ENCODE measurements around the gene GNG12. TPM values are rescaled to one million over a fixed set of nuclear protein-coding genes. Genes with fewer than 3 reads are reported as not detected.

The GNG12 gene
- total RNA-seq, 1 experiment from 2014 or later, result 14.3 TPM

DNA sequence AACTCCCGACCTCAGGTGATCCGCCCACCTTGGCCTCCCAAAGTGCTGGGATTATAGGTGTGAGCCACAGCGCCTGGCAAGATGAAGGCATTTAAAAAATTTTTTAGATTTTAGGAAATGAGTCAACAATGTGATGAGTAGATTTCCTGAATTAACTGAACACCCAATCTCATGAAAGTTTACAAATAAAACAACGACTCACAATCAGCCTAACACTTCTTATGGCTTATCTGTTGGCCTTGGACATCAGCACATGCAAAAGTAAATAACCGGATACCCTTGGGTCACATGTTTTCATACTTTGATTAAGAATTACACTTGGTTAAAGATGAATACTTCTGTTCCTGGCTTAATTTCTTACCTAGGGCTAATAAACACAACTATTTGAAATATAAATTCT, 3.0 kb downstream of the GNG12 start:
- Histone ChIP-seq H3K23me2 (ENCODE audit: insufficient read length, low read depth, low read length, poor library complexity, severe bottlenecking) (peaks cover 16% of the 10 kb centered on the region), H4K20me1 (ENCODE audit: control insufficient read depth, insufficient read depth, insufficient read length) (no peaks in the 10 kb centered on the region), H3K4ac (ENCODE audit: low read depth, low read length) (no peak overlapping the region), H3K23ac (ENCODE audit: insufficient read length, low read depth, low read length) (no peak overlapping the region), H3K9me3 (ENCODE audit: control insufficient read depth, low read depth, low read length) (no peaks in the 10 kb centered on the region), H3K18ac (ENCODE audit: insufficient read length, low read depth, low read length) (no peak overlapping the region), H3K4me2 (ENCODE audit: insufficient read depth, insufficient read length, low read length) (no peak overlapping the region), H4K91ac (ENCODE audit: insufficient read length, low read depth, low read length) (no peak overlapping the region), H2BK12ac (ENCODE audit: insufficient read length, low read depth, low read length) (no peak overlapping the region), H3K9ac (ENCODE audit: extremely low read depth, insufficient read length, low read length) (no peak overlapping the region), H4K5ac (ENCODE audit: insufficient read length, low read depth, low read length) (no peak overlapping the region), H2BK5ac (ENCODE audit: insufficient read length, low read length) (no peak overlapping the region), H3K79me1 (ENCODE audit: insufficient read depth, low read depth, low read length, poor library complexity, severe bottlenecking) (no peaks in the 10 kb centered on the region), H3K79me2 (ENCODE audit: insufficient read depth, low read length) (no peaks in the 10 kb centered on the region; the same call in 1 of the 2 replicates), H4K8ac (replicated peaks; ENCODE audit: insufficient read length, low read depth, low read length) (no peak overlapping the region), H3K4me1 (ENCODE audit: insufficient read depth, low read length) (no peaks in the 10 kb centered on the region; the same call in 1 of the 2 replicates), H3K27ac (ENCODE audit: insufficient read length, low read depth, low read length) (no peak overlapping the region), H2AK5ac (ENCODE audit: insufficient read length, low read length) (no peak overlapping the region), H2BK20ac (ENCODE audit: low read depth, low read length, poor library complexity, severe bottlenecking) (no peak overlapping the region), H3K56ac (ENCODE audit: insufficient read length, low read depth, low read length) (no peak overlapping the region), H2AFZ (ENCODE audit: low read length) (no peak overlapping the region), H2BK15ac (ENCODE audit: low read depth, low read length) (no peak overlapping the region), H3K14ac (ENCODE audit: insufficient read depth, low read length) (no peak overlapping the region), H3K27me3 (ENCODE audit: insufficient read depth, low read length) (peaks cover 4% of the 10 kb centered on the region), H2BK120ac (ENCODE audit: low read depth, low read length, poor library complexity, severe bottlenecking) (no peak overlapping the region), H3T11ph (ENCODE audit: low read length) (no peak overlapping the region)
- Mint-ChIP-seq H3K27ac (no peak overlapping the region), H3K4me1 (peaks cover 19 to 21% of the 10 kb centered on the region in 2 experiments), H3K9me3 (no peaks in the 10 kb centered on the region), H3K36me3 (ENCODE audit: insufficient read depth in 1 of 3, low read depth in 3 of 3) (no peaks in the 10 kb centered on the region; a peak in 1 of 7 replicates), H3K4me3 (no peak overlapping the region), H3K27me3 (ENCODE audit: low read depth) (peaks cover 33% of the 10 kb centered on the region)
- no peak for DNase-seq
- TF ChIP-seq, protein P1, sequence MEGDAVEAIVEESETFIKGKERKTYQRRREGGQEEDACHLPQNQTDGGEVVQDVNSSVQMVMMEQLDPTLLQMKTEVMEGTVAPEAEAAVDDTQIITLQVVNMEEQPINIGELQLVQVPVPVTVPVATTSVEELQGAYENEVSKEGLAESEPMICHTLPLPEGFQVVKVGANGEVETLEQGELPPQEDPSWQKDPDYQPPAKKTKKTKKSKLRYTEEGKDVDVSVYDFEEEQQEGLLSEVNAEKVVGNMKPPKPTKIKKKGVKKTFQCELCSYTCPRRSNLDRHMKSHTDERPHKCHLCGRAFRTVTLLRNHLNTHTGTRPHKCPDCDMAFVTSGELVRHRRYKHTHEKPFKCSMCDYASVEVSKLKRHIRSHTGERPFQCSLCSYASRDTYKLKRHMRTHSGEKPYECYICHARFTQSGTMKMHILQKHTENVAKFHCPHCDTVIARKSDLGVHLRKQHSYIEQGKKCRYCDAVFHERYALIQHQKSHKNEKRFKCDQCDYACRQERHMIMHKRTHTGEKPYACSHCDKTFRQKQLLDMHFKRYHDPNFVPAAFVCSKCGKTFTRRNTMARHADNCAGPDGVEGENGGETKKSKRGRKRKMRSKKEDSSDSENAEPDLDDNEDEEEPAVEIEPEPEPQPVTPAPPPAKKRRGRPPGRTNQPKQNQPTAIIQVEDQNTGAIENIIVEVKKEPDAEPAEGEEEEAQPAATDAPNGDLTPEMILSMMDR (conservative IDR thresholded peaks at IDR 0.05), result no peak
- no CpG with 5 or more reads among the region's 5 CpGs for WGBS (ENCODE audit: extremely low coverage, insufficient read length, low lambda C conversion rate)

Measured in H9 (cell line).